ENCODE data around the gene RSBN1.

The RSBN1 gene

GRCh38 chr1:113784104-113784779 is 28.0 kb downstream of the RSBN1 start:
- Histone ChIP-seq H3K4me3 (ENCODE audit: low read depth, low read length, poor library complexity, severe bottlenecking) (no peak overlapping the region), H3K9me3 (ENCODE audit: low read length) (no peaks in the 10 kb centered on the region), H2AFZ (ENCODE audit: low read length) (no peak overlapping the region), H3F3A (ENCODE audit: insufficient read depth, low read length) (no peaks in the 10 kb centered on the region), H3K27me3 (ENCODE audit: insufficient read depth, low read length) (no peaks in the 10 kb centered on the region), H3K4me1 (ENCODE audit: insufficient read depth, low read length, severe bottlenecking) (peaks cover 36% of the 10 kb centered on the region), H3K36me3 (ENCODE audit: insufficient read depth, low read length) (0 out of 2 replicates have a peak, but pooled peaks cover 2% of the 10 kb centered on the region), H4K20me1 (ENCODE audit: insufficient read depth, low read length) (no peaks in the 10 kb centered on the region), H3K79me2 (ENCODE audit: insufficient read depth, low read length) (peaks cover 34% of the 10 kb centered on the region), H3K27ac (ENCODE audit: low read depth, low read length, poor library complexity, severe bottlenecking) (peak overlapping the region; percentile 71), H3K9me2 (ENCODE audit: low read depth, low read length) (no peaks in the 10 kb centered on the region), H3K9ac (ENCODE audit: low read length) (no peak overlapping the region), H3K4me2 (ENCODE audit: low read length) (peak overlapping the region; percentile 38; the same call in 1 of the 2 replicates)
- TF ChIP-seq EZH2 (IDR thresholded peaks at IDR 0.05; ENCODE audit: borderline replicate concordance, low read length): no peak
- no peak for TF ChIP-seq CTCF (IDR thresholded peaks at IDR 0.05; ENCODE audit: low read length)

GRCh38 chr1:113783254-113784103 is 28.8 kb downstream of the RSBN1 start:
- Histone ChIP-seq H2AFZ (ENCODE audit: low read length) (no peak overlapping the region), H3K27ac (ENCODE audit: low read depth, low read length, poor library complexity, severe bottlenecking) (peak overlapping the region; percentile 71), H3K9me2 (ENCODE audit: low read depth, low read length) (no peaks in the 10 kb centered on the region), H3K36me3 (ENCODE audit: insufficient read depth, low read length) (no peaks in the 10 kb centered on the region), H3K4me3 (ENCODE audit: low read depth, low read length, poor library complexity, severe bottlenecking) (no peak overlapping the region), H4K20me1 (ENCODE audit: insufficient read depth, low read length) (no peaks in the 10 kb centered on the region), H3K4me1 (ENCODE audit: insufficient read depth, low read length, severe bottlenecking) (peaks cover 36% of the 10 kb centered on the region), H3K27me3 (ENCODE audit: insufficient read depth, low read length) (no peaks in the 10 kb centered on the region), H3F3A (ENCODE audit: insufficient read depth, low read length) (no peaks in the 10 kb centered on the region), H3K9me3 (ENCODE audit: low read length) (no peaks in the 10 kb centered on the region), H3K9ac (ENCODE audit: low read length) (no peak overlapping the region), H3K79me2 (ENCODE audit: insufficient read depth, low read length) (peaks cover 41% of the 10 kb centered on the region), H3K4me2 (ENCODE audit: low read length) (peak overlapping the region; percentile 38; the same call in 1 of the 2 replicates)
- TF ChIP-seq CTCF (IDR thresholded peaks at IDR 0.05; ENCODE audit: low read length) (no peak), EZH2 (IDR thresholded peaks at IDR 0.05; ENCODE audit: borderline replicate concordance, low read length) (no peak)

- H4K20me1 ChIP-seq (ENCODE audit: insufficient read depth, low read length): no peaks in the 10 kb centered on the region
- no peak overlapping the region for H3K4me3 ChIP-seq (ENCODE audit: low read depth, low read length, poor library complexity, severe bottlenecking)
- H3K4me2 ChIP-seq (ENCODE audit: low read length): no peak overlapping the region
- H3K9me3 ChIP-seq (ENCODE audit: low read length): no peaks in the 10 kb centered on the region
- peaks cover 3% of the 10 kb centered on the region; the same call in 1 of the 2 replicates for H3K36me3 ChIP-seq (ENCODE audit: insufficient read depth, low read length)
- peaks cover 36% of the 10 kb centered on the region for H3K4me1 ChIP-seq (ENCODE audit: insufficient read depth, low read length, severe bottlenecking)
- H3F3A ChIP-seq (ENCODE audit: insufficient read depth, low read length): no peaks in the 10 kb centered on the region
- no peak overlapping the region for H3K27ac ChIP-seq (ENCODE audit: low read depth, low read length, poor library complexity, severe bottlenecking)
- peaks cover 41% of the 10 kb centered on the region for H3K79me2 ChIP-seq (ENCODE audit: insufficient read depth, low read length)
- H3K9me2 ChIP-seq (ENCODE audit: low read depth, low read length): no peaks in the 10 kb centered on the region
- no peak overlapping the region for H2AFZ ChIP-seq (ENCODE audit: low read length)
- no peaks in the 10 kb centered on the region for H3K27me3 ChIP-seq (ENCODE audit: insufficient read depth, low read length)
- H3K9ac ChIP-seq (ENCODE audit: low read length): no peak overlapping the region
- TF ChIP-seq CTCF (IDR thresholded peaks at IDR 0.05; ENCODE audit: low read length) (no peak), EZH2 (IDR thresholded peaks at IDR 0.05; ENCODE audit: borderline replicate concordance, low read length) (no peak)
These were observed 29.9 kb downstream of the RSBN1 start for GRCh38 chr1:113782406-113782805.
